Fibroblast of pulmonary artery (primary cell): Measurements from ENCODE around the gene ST3GAL3.

Source experiments
- DNase-seq: peaks from one replicate; pipeline ENCODE4 v3.0.0-alpha.2; 2010; ENCODE audit warnings: low read depth
- H3K4me3 ChIP-seq: replicated peaks from 2 replicates; pipeline ENCODE4 v1.5.1; 2011; ENCODE audit warnings: low read depth, mild to moderate bottlenecking, control low read depth, low read length, moderate library complexity
- CTCF ChIP-seq: IDR thresholded peaks from 2 replicates; pipeline ENCODE4 v1.5.1; 2011; ENCODE audit warnings: mild to moderate bottlenecking, control low read depth, low read length, inconsistent platforms; ENCODE audit errors: missing control alignments

ST3GAL3 gene

GRCh38 chr1:43938383-43938782 is 231.0 kb downstream of the ST3GAL3 start:
- TF ChIP-seq CTCF, result no peak
- DNase-seq, result no peak
- H3K4me3 ChIP-seq, result no peak overlapping the region

GRCh38 chr1:43938892-43939587 is 231.7 kb downstream of the ST3GAL3 start:
- DNase-seq, result no peak
- H3K4me3 ChIP-seq, result no peak overlapping the region
- TF ChIP-seq CTCF, result no peak

GRCh38 chr1:43942411-43942810 is 235.1 kb downstream of the ST3GAL3 start:
- DNase-seq, result no peak
- TF ChIP-seq CTCF, result no peak
- H3K4me3 ChIP-seq, result no peak overlapping the region

GRCh38 chr1:43944860-43945259 is 237.5 kb downstream of the ST3GAL3 start:
- no peak for DNase-seq
- TF ChIP-seq CTCF, result no peak
- no peak overlapping the region for H3K4me3 ChIP-seq

- DNase-seq, result no peak
- TF ChIP-seq CTCF, result no peak
- H3K4me3 ChIP-seq, result peak overlapping the region; percentile 92
These were observed 238.4 kb downstream of the ST3GAL3 start for GRCh38 chr1:43945674-43946235.

- DNase-seq, result peak; percentile 96
- peak; percentile 42 for TF ChIP-seq CTCF
- peak within 1 kb of the TSS; percentile 92 for H3K4me3 ChIP-seq
These were observed 239.1 kb downstream of the ST3GAL3 start, which contains the start of gene IPO13 for GRCh38 chr1:43946236-43947060. TSS of gene IPO13 (plus strand) at chr1:43946950. CDS start at chr1:43947601, 651 bp downstream.
